ENCODE data around the gene FMN2.

DNA sequence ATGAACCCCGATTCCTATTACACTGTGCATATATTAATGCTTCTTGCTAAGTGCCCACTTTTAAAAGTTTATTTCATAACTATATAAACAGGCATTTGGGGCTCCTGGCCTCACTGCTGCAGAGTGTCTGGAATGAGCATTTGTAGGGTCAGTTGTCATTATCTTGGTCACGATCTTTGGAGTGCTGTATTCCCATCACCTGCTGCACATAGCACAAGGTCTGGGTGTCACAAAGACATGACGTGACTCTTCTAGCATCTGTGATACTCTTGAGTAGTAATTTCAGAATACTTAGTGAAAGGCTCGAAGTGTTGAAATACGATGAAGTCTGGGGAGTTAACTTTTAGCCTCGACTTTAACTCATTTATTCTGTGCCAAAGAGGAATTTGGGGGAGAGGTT, 186.4 kb downstream of the FMN2 start:
- TF ChIP-seq EZH2 (IDR thresholded peaks at IDR 0.05) (no peak), EZH2phosphoT487 (IDR thresholded peaks at IDR 0.05) (no peak)
- TF ChIP-seq, protein P1, sequence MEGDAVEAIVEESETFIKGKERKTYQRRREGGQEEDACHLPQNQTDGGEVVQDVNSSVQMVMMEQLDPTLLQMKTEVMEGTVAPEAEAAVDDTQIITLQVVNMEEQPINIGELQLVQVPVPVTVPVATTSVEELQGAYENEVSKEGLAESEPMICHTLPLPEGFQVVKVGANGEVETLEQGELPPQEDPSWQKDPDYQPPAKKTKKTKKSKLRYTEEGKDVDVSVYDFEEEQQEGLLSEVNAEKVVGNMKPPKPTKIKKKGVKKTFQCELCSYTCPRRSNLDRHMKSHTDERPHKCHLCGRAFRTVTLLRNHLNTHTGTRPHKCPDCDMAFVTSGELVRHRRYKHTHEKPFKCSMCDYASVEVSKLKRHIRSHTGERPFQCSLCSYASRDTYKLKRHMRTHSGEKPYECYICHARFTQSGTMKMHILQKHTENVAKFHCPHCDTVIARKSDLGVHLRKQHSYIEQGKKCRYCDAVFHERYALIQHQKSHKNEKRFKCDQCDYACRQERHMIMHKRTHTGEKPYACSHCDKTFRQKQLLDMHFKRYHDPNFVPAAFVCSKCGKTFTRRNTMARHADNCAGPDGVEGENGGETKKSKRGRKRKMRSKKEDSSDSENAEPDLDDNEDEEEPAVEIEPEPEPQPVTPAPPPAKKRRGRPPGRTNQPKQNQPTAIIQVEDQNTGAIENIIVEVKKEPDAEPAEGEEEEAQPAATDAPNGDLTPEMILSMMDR (IDR thresholded peaks at IDR 0.05), result no peak
